ENCODE measurements around the gene FAM13A.

Gene FAM13A

GRCh38 chr4:88828842-88829571 is 228.0 kb downstream of the FAM13A start:
- DNase-seq = no peak

- no peak for DNase-seq
Observed at GRCh38 chr4:88827442-88827841, 229.5 kb downstream of the FAM13A start.

GRCh38 chr4:88826771-88827170 is 230.2 kb downstream of the FAM13A start:
- DNase-seq = no peak

GRCh38 chr4:88825931-88826330 is 231.1 kb downstream of the FAM13A start:
- no peak for DNase-seq

- peak; percentile 96 for DNase-seq
Observed at GRCh38 chr4:88823058-88823919, 233.7 kb downstream of the FAM13A start.

- no peak for DNase-seq
Observed at GRCh38 chr4:88822034-88822789, 234.8 kb downstream of the FAM13A start.

- no peak for DNase-seq
Observed at GRCh38 chr4:88821522-88821921, 235.5 kb downstream of the FAM13A start.

GRCh38 chr4:88820698-88821415 is 236.1 kb downstream of the FAM13A start:
- DNase-seq = no peak

GRCh38 chr4:88819818-88820697 is 236.9 kb downstream of the FAM13A start:
- no peak for DNase-seq

- DNase-seq = peak; percentile 65
Observed at GRCh38 chr4:88818631-88819470, 238.1 kb downstream of the FAM13A start.

GRCh38 chr4:88817740-88818139 is 239.2 kb downstream of the FAM13A start:
- no peak for DNase-seq

- no peak for DNase-seq
Observed at GRCh38 chr4:88816360-88816759, 240.6 kb downstream of the FAM13A start.

GRCh38 chr4:88814043-88814617 is 242.9 kb downstream of the FAM13A start:
- DNase-seq = no peak

- DNase-seq = no peak
Observed at GRCh38 chr4:88813013-88813412, 244.0 kb downstream of the FAM13A start.

- no peak for DNase-seq
Observed at GRCh38 chr4:88812420-88812819, 244.6 kb downstream of the FAM13A start.

GRCh38 chr4:88811904-88812303 is 245.1 kb downstream of the FAM13A start:
- DNase-seq = no peak

- no peak for DNase-seq
Observed at GRCh38 chr4:88810325-88810724, 246.7 kb downstream of the FAM13A start.

- DNase-seq = no peak
Observed at GRCh38 chr4:88809576-88810219, 247.3 kb downstream of the FAM13A start.

GRCh38 chr4:88809101-88809500 is 247.9 kb downstream of the FAM13A start:
- no peak for DNase-seq

- no peak for DNase-seq
Observed at GRCh38 chr4:88807499-88807898, 249.5 kb downstream of the FAM13A start.

Data from islet precursor cell (in vitro differentiated cells).